GM19193 (cell line): ENCODE results near the gene DHRSX.

Source experiments
- POLR2A ChIP-seq: IDR thresholded peaks from 4 replicates; pipeline ENCODE4 v1.6.1; 2011; ENCODE audit not compliant: insufficient read depth, insufficient read length; ENCODE audit errors: extremely low read depth

Gene DHRSX

GRCh38 chrX:2220829-2221567 lies 279.8 kb downstream of the DHRSX start:
- no peak for TF ChIP-seq POLR2A

GRCh38 chrX:2220296-2220695 lies 280.5 kb downstream of the DHRSX start:
- no peak for TF ChIP-seq POLR2A

GRCh38 chrX:2193273-2193592 lies 307.5 kb downstream of the DHRSX start:
- no peak for TF ChIP-seq POLR2A

- no peak for TF ChIP-seq POLR2A
These were observed 308.0 kb downstream of the DHRSX start for GRCh38 chrX:2192584-2193272.

GRCh38 chrX:2188840-2189239 lies 311.9 kb downstream of the DHRSX start:
- no peak for TF ChIP-seq POLR2A

- no peak for TF ChIP-seq POLR2A
These were observed 312.4 kb downstream of the DHRSX start for GRCh38 chrX:2188330-2188792.

GRCh38 chrX:2187352-2188115 lies 313.2 kb downstream of the DHRSX start:
- no peak for TF ChIP-seq POLR2A

GRCh38 chrX:2185341-2186082 lies 315.3 kb downstream of the DHRSX start:
- no peak for TF ChIP-seq POLR2A

GRCh38 chrX:2184089-2184488 lies 316.7 kb downstream of the DHRSX start:
- no peak for TF ChIP-seq POLR2A

GRCh38 chrX:2183193-2183725 lies 317.5 kb downstream of the DHRSX start:
- TF ChIP-seq POLR2A, result no peak

GRCh38 chrX:2177541-2177940 lies 323.2 kb downstream of the DHRSX start:
- no peak for TF ChIP-seq POLR2A

- TF ChIP-seq POLR2A, result no peak
These were observed 324.0 kb downstream of the DHRSX start for GRCh38 chrX:2176733-2177132.

GRCh38 chrX:2176274-2176673 lies 324.5 kb downstream of the DHRSX start:
- TF ChIP-seq POLR2A, result no peak

GRCh38 chrX:2172359-2172758 lies 328.4 kb downstream of the DHRSX start:
- no peak for TF ChIP-seq POLR2A
